Adrenal gland (tissue), 12 donors: ENCODE measurements around the gene TMEM42. TPM values are rescaled to one million over a fixed set of nuclear protein-coding genes. Genes with fewer than 3 reads are reported as not detected.

ENCODE experiments used
- DNase-seq, 7 donors: peaks; one replicate each; pipeline ENCODE4 v3.0.0-alpha.2; 2019 to 2020
- H3K27ac ChIP-seq, 5 donors: fragments of 200-600 bp; sonication (generic) in 4 of 5; 1 replicate in 3 of 5; 2 replicates in 2 of 5; pipeline versions ENCODE4 v1.5.1 to v1.8.0; 2016 to 2020; ENCODE audit warnings: mild to moderate bottlenecking in 1 of 5
- H3K27me3 ChIP-seq: fragments of 200-600 bp; 2 replicates; pipeline ENCODE4 v1.8.0; 2021
- H3K36me3 ChIP-seq, 2 donors: fragments of 200-600 bp; replicated peaks in 1 of 2; 1 replicate in 1 of 2; 2 replicates in 1 of 2; pipeline versions ENCODE4 v1.5.1 to v1.8.0; 2018 to 2022
- H3K4me1 ChIP-seq, 2 donors: fragments of 200-600 bp; replicated peaks in 1 of 2; 1 replicate in 1 of 2; 2 replicates in 1 of 2; pipeline versions ENCODE4 v1.5.1 to v1.8.0; 2018 to 2021
- H3K4me3 ChIP-seq, 4 donors: fragments of 200-600 bp; sonication (generic) in 3 of 4; one replicate each; pipeline ENCODE4 v1.5.1; 2016 to 2018
- H3K9me3 ChIP-seq, 3 donors: fragments of 200-600 bp; sonication (generic) in 1 of 3; replicated peaks in 1 of 3; 1 replicate in 2 of 3; 2 replicates in 1 of 3; pipeline versions ENCODE4 v1.5.1 to v1.8.0; 2016 to 2021
- CTCF ChIP-seq, 6 experiments: fragments of 450-650 bp in 4 of 6; fragments of 200-600 bp in 2 of 6; sonication (generic) in 1 of 6; IDR thresholded peaks; 1 replicate in 5 of 6; 2 replicates in 1 of 6; pipeline versions ENCODE4 v1.5.1 to v1.8.0; 2016 to 2021; ENCODE audit warnings: antibody characterized with exemption in 6 of 6, mild to moderate bottlenecking in 2 of 6, moderate library complexity in 1 of 6
- POLR2A ChIP-seq, 2 donors: fragments of 450-650 bp; IDR thresholded peaks; one replicate each; pipeline ENCODE4 v1.6.1; 2017; ENCODE audit warnings: antibody characterized with exemption in 2 of 2, mild to moderate bottlenecking in 2 of 2, moderate library complexity in 1 of 2
- WGBS, 4 donors: extraction: QIAGEN DNeasy Blood & Tissue Kit in 2 of 4; methylation state at CpG; one replicate each; pipeline versions ENCODE4 v1.1.5 to v1.1.7; 2013 to 2017; 5-methylcytosine and 5-hydroxymethylcytosine counted together
- intact Hi-C, 2 donors: fragments of 100-400 bp; cut with DNase I; formaldehyde crosslinking; loops; one replicate each; pipeline versions ENCODE4 v1.14.1 to v1.15.0; 2022 to 2023
- polyA plus RNA-seq, 3 donors: library from polyadenylated mRNA; stranded (reverse); fragments of 200-250 nt in 2 of 3; fragments of 350-450 nt in 1 of 3; fragmentation: Illumina TruSeq in 1 of 3; extraction: RNeasy Lipid Tissue Mini Kit (QIAGEN cat#74804) in 1 of 3; gene quantifications; one replicate each; pipeline ENCODE4 v1.2.3, GENCODE V29; 2013 to 2014
- total RNA-seq, 9 donors: library from RNA; depleted of rRNA in 4 of 9; stranded (reverse); fragments of >200 nt in 4 of 9; fragments of 120-200 nt in 1 of 9; fragmentation: NEBNext Ultra II Directional in 1 of 9; extraction: Animal tissue kit (Norgen Biotek cat#: 25700) in 1 of 9; gene quantifications; one replicate each; pipeline versions ENCODE4 v1.1.0 to v1.2.4, GENCODE V29; 2013 to 2023
- donor health status: healthy with polysubstance abuse.
- donor health status: Bipolar disorder and iron deficiency.
- donor health status: DM: yes; HTN: yes; CAD: no.
- donor health status: DM: no; HTN: no; CAD: no.
- donor health status: DM: no; HTN: no; CAD: no.
- donor health status: DM: yes; HTN: yes; CAD: no.

Gene TMEM42
- total and polyA plus RNA-seq, 12 donors, result 7.5 to 41.7 (median 29.5) TPM

- Histone ChIP-seq H3K27me3 (peaks cover 6% of the 10 kb centered on the region), H3K27ac (no peak overlapping the region), H3K4me3 (no peak overlapping the region), H3K4me1 (no peaks in the 10 kb centered on the region), H3K9me3 (no peaks in the 10 kb centered on the region), H3K36me3 (no peaks in the 10 kb centered on the region)
- TF ChIP-seq CTCF (IDR thresholded peaks at IDR 0.05) (no peak), POLR2A (IDR thresholded peaks at IDR 0.05) (no peak)
- intact Hi-C loops, result no loop called here
- DNase-seq, result no peak
- WGBS, 4 donors, result 58 to 73% (median 72%) methylated on average over 7 of the region's 7 CpGs
These were observed 25.4 kb downstream of the TMEM42 start for GRCh38 chr3:44887101-44887500.

GRCh38 chr3:44890258-44890657 is 28.5 kb downstream of the TMEM42 start:
- Histone ChIP-seq H3K27me3 (no peaks in the 10 kb centered on the region), H3K27ac (no peak overlapping the region), H3K4me1 (no peaks in the 10 kb centered on the region), H3K9me3 (no peaks in the 10 kb centered on the region), H3K36me3 (no peaks in the 10 kb centered on the region), H3K4me3 (no peak overlapping the region)
- no peak for TF ChIP-seq CTCF (IDR thresholded peaks at IDR 0.05)
- no peak for TF ChIP-seq POLR2A (IDR thresholded peaks at IDR 0.05)
- no peak for DNase-seq
- intact Hi-C loops, result no loop called here
- 44 to 62% (median 54%) methylated on average over 1 to 3 of the region's 3 CpGs for whole genome bisulfite sequencing, 4 donors

GRCh38 chr3:44890852-44891251 is 29.1 kb downstream of the TMEM42 start:
- Histone ChIP-seq H3K9me3 (no peaks in the 10 kb centered on the region), H3K27ac (no peak overlapping the region), H3K4me3 (no peak overlapping the region), H3K4me1 (no peaks in the 10 kb centered on the region), H3K27me3 (no peaks in the 10 kb centered on the region), H3K36me3 (no peaks in the 10 kb centered on the region)
- 54 to 74% (median 71%) methylated on average over 3 of the region's 3 CpGs for WGBS, 4 donors
- intact Hi-C loops, result no loop called here
- TF ChIP-seq CTCF (IDR thresholded peaks at IDR 0.05) (no peak), POLR2A (IDR thresholded peaks at IDR 0.05) (no peak)
- DNase-seq, result no peak

GRCh38 chr3:44892689-44893088 is 31.0 kb downstream of the TMEM42 start:
- no peaks in the 10 kb centered on the region for H3K9me3 ChIP-seq
- no peaks in the 10 kb centered on the region for H3K36me3 ChIP-seq
- no peak overlapping the region for H3K4me3 ChIP-seq
- H3K27ac ChIP-seq, result no peak overlapping the region
- TF ChIP-seq CTCF (IDR thresholded peaks at IDR 0.05) (no peak), POLR2A (IDR thresholded peaks at IDR 0.05) (no peak)
- H3K4me1 ChIP-seq, result no peaks in the 10 kb centered on the region
- no peaks in the 10 kb centered on the region for H3K27me3 ChIP-seq
- WGBS, 4 donors, result 68 to 78% (median 74%) methylated on average over 3 of the region's 3 CpGs
- intact Hi-C loops, result no loop called here
- no peak for DNase-seq
